Panc1 (cell line): ENCODE data around the gene PRXL2C. TPM values are rescaled to one million over a fixed set of nuclear protein-coding genes. Genes with fewer than 3 reads are reported as not detected.

Experiments used
- ATAC-seq: fragments of 200-7000 bp; cut with Tn5 transposase; 2 replicates; pipeline ENCODE4 v1.9.1; 2020; ENCODE audit warnings: mild to moderate bottlenecking, moderate library complexity
- BruUV-seq: library from RNA; stranded (reverse); fragments of 400-500 nt; replicated peaks from 2 replicates; lab custom pipeline; 2021; lab: Mats Ljungman, UMichigan
- CTCF ChIA-PET: fragments of 300-600 bp; sonication (Branson Sonifier 250); formaldehyde crosslinking; loops from one replicate; lab custom pipeline; 2022; ENCODE audit warnings: antibody characterized with exemption; lab: Charles Lee
- POLR2A ChIA-PET: fragments of 300-600 bp; sonication (Branson Sonifier 250); formaldehyde crosslinking; loops from one replicate; lab custom pipeline; 2022; ENCODE audit warnings: antibody characterized with exemption; lab: Charles Lee
- DNase-seq: peaks from one replicate; pipeline ENCODE4 v3.0.0-alpha.2; 2010; ENCODE audit warnings: low read depth, low spot score
- H3K27ac ChIP-seq: 2 replicates; pipeline ENCODE4 v1.5.1; 2011; ENCODE audit warnings: mild to moderate bottlenecking, low read length, inconsistent platforms
- H3K27me3 ChIP-seq: fragments of 200-500 bp; sonication (Bioruptor generic); 2 replicates; pipeline ENCODE4 v1.6.0; 2014; ENCODE audit warnings: low read length, inconsistent platforms; ENCODE audit not compliant: control insufficient read depth, insufficient read depth
- H3K36me3 ChIP-seq: fragments of 200-500 bp; sonication (Bioruptor generic); 2 replicates; pipeline ENCODE4 v1.5.1; 2014; ENCODE audit warnings: inconsistent platforms, mild to moderate bottlenecking, low read length, moderate library complexity; ENCODE audit not compliant: control insufficient read depth, insufficient read depth
- H3K4me1 ChIP-seq: 2 replicates; pipeline ENCODE4 v1.5.1; 2011; ENCODE audit warnings: inconsistent platforms, mild to moderate bottlenecking, low read length, moderate library complexity; ENCODE audit not compliant: control insufficient read depth, insufficient read depth
- H3K4me3 ChIP-seq, 2 experiments: 2 replicates each; pipeline ENCODE4 v1.5.1; 2011 to 2012; ENCODE audit warnings: low read depth in 2 of 2, low read length in 2 of 2, mild to moderate bottlenecking in 2 of 2, inconsistent platforms in 1 of 2, moderate library complexity in 1 of 2
- H3K9me3 ChIP-seq: fragments of 200-500 bp; sonication (Bioruptor generic); 2 replicates; pipeline ENCODE4 v1.5.1; 2014; ENCODE audit warnings: low read depth, mild to moderate bottlenecking, inconsistent platforms, low read length, moderate library complexity; ENCODE audit not compliant: control insufficient read depth, insufficient read depth
- POLR2AphosphoS5 ChIP-seq: IDR thresholded peaks from 2 replicates; pipeline ENCODE4 v1.6.1; 2012; ENCODE audit warnings: mild to moderate bottlenecking, low read depth, low read length, moderate library complexity
- SIN3A ChIP-seq: IDR thresholded peaks from 2 replicates; pipeline ENCODE4 v1.6.1; 2012; ENCODE audit warnings: low read depth, mild to moderate bottlenecking, low read length, moderate library complexity, borderline replicate concordance; ENCODE audit not compliant: insufficient read depth
- TCF7L2 ChIP-seq: IDR thresholded peaks from 2 replicates; pipeline ENCODE4 v1.6.1; 2011; ENCODE audit warnings: mild to moderate bottlenecking, low read depth, low read length, inconsistent platforms
- in situ Hi-C: cut with HindIII; loops from 2 replicates; pipeline ENCODE4 v1.10.0; 2016; ENCODE audit warnings: low sequenced_read_pairs, low pct_unique_long_range_greater_than_20kb
- intact Hi-C: fragments of 100-400 bp; cut with micrococcal nuclease; formaldehyde crosslinking; loops from one replicate; pipeline ENCODE4 v1.10.0; 2022; ENCODE audit not compliant: unreplicated experiment
- total RNA-seq: library from RNA; stranded (reverse); gene quantifications from one replicate; pipeline ENCODE4 v1.2.1, GENCODE V29; 2021; ENCODE audit not compliant: unreplicated experiment
- TF ChIP-seq, protein P1 (sequence below), 2 experiments: IDR thresholded peaks; 2 replicates each; pipeline ENCODE4 v1.6.1; 2011 to 2012; ENCODE audit warnings: low read depth in 2 of 2, control low read depth in 1 of 2, low read length in 1 of 2, mild to moderate bottlenecking in 1 of 2, moderate library complexity in 1 of 2; ENCODE audit not compliant: insufficient read depth in 1 of 2
- TF ChIP-seq, protein P2 (sequence below): fragments of 450-650 bp; IDR thresholded peaks from 2 replicates; pipeline ENCODE4 v1.5.1; 2017; ENCODE audit warnings: mild to moderate bottlenecking

The PRXL2C gene
- total RNA-seq, 1 experiment from 2014 or later = 14.0 TPM

DNA sequence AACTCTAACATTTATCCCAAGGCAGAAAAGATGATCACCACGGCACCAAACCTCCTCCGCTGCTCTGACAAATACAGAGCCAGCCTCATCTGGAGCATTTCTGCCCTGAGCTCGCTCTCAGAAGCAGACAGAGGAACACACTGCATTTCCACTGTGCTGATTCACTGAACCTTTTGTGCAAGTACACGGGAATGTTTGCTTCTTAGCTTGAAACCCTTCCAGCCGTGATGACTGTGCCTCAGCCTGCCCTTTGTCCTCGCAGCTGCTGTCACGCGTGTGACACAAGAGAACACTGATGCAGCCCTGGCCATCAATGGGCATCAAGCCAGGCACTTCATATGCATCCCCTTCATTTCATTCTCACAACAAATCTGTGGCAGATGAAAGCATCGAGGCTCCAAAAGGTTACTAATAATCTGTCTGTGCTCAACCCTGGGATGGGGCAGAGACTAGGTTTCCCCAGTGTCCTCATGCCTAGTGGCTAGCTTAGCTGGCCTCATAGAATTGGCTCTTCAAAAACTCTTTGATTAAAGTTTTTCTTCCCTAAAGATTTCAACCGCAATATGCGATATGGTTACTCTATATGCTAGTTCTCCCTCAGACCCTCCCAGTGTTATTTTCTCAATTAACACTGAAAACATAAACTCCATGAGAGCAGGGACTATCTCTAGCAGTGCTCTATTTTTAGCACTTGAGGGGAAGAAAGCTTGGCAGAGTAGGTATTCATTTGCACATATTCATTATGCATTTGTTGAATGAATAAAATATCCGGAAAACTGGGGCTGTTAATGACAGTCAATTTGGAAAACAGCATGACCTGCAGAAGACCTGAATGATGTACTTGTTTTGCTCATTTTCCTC, 42.8 kb downstream of the PRXL2C start:
- ChIA-PET CTCF (no interaction called here), POLR2A (no interaction called here)
- Histone ChIP-seq H3K9me3 (no peaks in the 10 kb centered on the region), H3K27ac (peak overlapping the region; percentile 61), H3K27me3 (no peaks in the 10 kb centered on the region), H3K4me3 (peak overlapping the region; percentile 15 to 44; a peak in 3 of 4 replicates), H3K4me1 (peaks cover 20% of the 10 kb centered on the region), H3K36me3 (no peaks in the 10 kb centered on the region)
- DNase-seq (no peak), ATAC-seq (peak; percentile 87)
- intact Hi-C loops (no loop called here), in situ Hi-C loops (no loop called here)
- TF ChIP-seq, protein P1, sequence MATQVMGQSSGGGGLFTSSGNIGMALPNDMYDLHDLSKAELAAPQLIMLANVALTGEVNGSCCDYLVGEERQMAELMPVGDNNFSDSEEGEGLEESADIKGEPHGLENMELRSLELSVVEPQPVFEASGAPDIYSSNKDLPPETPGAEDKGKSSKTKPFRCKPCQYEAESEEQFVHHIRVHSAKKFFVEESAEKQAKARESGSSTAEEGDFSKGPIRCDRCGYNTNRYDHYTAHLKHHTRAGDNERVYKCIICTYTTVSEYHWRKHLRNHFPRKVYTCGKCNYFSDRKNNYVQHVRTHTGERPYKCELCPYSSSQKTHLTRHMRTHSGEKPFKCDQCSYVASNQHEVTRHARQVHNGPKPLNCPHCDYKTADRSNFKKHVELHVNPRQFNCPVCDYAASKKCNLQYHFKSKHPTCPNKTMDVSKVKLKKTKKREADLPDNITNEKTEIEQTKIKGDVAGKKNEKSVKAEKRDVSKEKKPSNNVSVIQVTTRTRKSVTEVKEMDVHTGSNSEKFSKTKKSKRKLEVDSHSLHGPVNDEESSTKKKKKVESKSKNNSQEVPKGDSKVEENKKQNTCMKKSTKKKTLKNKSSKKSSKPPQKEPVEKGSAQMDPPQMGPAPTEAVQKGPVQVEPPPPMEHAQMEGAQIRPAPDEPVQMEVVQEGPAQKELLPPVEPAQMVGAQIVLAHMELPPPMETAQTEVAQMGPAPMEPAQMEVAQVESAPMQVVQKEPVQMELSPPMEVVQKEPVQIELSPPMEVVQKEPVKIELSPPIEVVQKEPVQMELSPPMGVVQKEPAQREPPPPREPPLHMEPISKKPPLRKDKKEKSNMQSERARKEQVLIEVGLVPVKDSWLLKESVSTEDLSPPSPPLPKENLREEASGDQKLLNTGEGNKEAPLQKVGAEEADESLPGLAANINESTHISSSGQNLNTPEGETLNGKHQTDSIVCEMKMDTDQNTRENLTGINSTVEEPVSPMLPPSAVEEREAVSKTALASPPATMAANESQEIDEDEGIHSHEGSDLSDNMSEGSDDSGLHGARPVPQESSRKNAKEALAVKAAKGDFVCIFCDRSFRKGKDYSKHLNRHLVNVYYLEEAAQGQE (IDR thresholded peaks at IDR 0.05; ENCODE audit: insufficient read depth in 1 of 2, low read depth in 2 of 2, low read length in 1 of 2) = no peak
- TF ChIP-seq SIN3A = no peak
- TF ChIP-seq TCF7L2 = no peak
- no peak for TF ChIP-seq POLR2AphosphoS5
- TF ChIP-seq, protein P2, sequence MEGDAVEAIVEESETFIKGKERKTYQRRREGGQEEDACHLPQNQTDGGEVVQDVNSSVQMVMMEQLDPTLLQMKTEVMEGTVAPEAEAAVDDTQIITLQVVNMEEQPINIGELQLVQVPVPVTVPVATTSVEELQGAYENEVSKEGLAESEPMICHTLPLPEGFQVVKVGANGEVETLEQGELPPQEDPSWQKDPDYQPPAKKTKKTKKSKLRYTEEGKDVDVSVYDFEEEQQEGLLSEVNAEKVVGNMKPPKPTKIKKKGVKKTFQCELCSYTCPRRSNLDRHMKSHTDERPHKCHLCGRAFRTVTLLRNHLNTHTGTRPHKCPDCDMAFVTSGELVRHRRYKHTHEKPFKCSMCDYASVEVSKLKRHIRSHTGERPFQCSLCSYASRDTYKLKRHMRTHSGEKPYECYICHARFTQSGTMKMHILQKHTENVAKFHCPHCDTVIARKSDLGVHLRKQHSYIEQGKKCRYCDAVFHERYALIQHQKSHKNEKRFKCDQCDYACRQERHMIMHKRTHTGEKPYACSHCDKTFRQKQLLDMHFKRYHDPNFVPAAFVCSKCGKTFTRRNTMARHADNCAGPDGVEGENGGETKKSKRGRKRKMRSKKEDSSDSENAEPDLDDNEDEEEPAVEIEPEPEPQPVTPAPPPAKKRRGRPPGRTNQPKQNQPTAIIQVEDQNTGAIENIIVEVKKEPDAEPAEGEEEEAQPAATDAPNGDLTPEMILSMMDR = no peak
- BruUV-seq = no TSS peak

DNA sequence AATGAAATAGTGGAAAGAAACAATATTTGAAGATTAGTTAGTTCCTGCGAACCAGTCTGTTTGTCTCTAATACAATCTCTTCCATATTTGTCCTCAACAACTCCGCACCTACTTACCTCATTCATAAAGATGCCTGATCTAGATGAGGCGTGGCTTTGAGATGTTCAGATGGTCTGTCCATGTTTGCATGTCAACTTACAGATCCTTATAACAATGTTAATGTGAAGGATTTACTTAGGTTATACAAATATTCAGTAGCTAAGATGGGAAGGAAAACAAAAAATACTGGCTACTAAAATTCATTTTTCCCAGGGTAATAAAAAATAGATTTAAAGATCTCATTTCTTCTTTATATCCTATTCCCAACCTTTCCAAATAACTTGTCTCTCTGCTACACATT, 43.8 kb downstream of the PRXL2C start:
- intact Hi-C loops = no loop called here
- H3K9me3 ChIP-seq = no peaks in the 10 kb centered on the region
- BruUV-seq = no TSS peak
- ChIA-PET POLR2A (no interaction called here), CTCF (no interaction called here)
- ATAC-seq (no peak), DNase-seq (no peak)
- H3K4me3 ChIP-seq = no peak overlapping the region
- in situ Hi-C loops = no loop called here
- no peak for TF ChIP-seq POLR2AphosphoS5
- no peaks in the 10 kb centered on the region for H3K36me3 ChIP-seq
- peaks cover 14% of the 10 kb centered on the region for H3K4me1 ChIP-seq
- H3K27ac ChIP-seq = no peak overlapping the region
- no peaks in the 10 kb centered on the region for H3K27me3 ChIP-seq

DNA sequence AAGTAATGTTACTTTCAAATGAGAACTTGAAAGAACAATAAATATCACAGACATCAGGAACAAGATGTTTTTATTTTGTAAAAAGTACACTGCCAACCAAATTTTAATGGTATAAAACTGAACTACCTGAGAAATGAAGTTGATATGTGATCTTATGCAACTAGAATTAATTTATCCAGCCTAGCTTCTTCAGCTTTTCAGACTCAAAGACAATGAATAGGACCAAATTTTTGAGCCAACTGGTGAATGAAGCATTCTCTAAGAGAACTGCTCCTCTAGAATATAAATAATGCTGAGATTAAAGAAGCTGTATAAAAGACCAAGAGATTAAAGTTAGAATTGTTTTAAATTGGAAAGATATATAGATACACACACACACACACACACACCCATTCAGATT, 45.4 kb downstream of the PRXL2C start:
- intact Hi-C loops = no loop called here
- ChIA-PET POLR2A (no interaction called here), CTCF (no interaction called here)
- H3K4me1 ChIP-seq = peaks cover 14% of the 10 kb centered on the region
- BruUV-seq = no TSS peak
- no peaks in the 10 kb centered on the region for H3K27me3 ChIP-seq
- H3K9me3 ChIP-seq = no peaks in the 10 kb centered on the region
- ATAC-seq (no peak), DNase-seq (no peak)
- TF ChIP-seq, protein P1 (IDR thresholded peaks at IDR 0.05; ENCODE audit: insufficient read depth in 1 of 2, low read depth in 2 of 2, low read length in 1 of 2) = no peak
- TF ChIP-seq POLR2AphosphoS5 = no peak
- no peak for TF ChIP-seq TCF7L2
- TF ChIP-seq SIN3A = no peak
- H3K4me3 ChIP-seq = no peak overlapping the region
- H3K27ac ChIP-seq = no peak overlapping the region
- no peaks in the 10 kb centered on the region for H3K36me3 ChIP-seq
- in situ Hi-C loops = no loop called here
